ENCODE data around the gene CAPNS1.

The CAPNS1 gene
- total RNA-seq = 67.7 reads per million, percentile 75 among the genes with 10 or more reads in this experiment

- peak; percentile 87 for DNase-seq
Measured at GRCh38 chr19:36139473-36140303, at the start of gene CAPNS1. CAPNS1 (plus strand) TSS chr19:36140066; CDS start chr19:36141012, 946 bp downstream.

- DNase-seq = no peak
Measured at GRCh38 chr19:36090910-36091695, 48.8 kb upstream of the CAPNS1 start.

- no peak for DNase-seq
Measured at GRCh38 chr19:36092566-36092965, 47.3 kb upstream of the CAPNS1 start.

GRCh38 chr19:36093146-36093662 is 46.7 kb upstream of the CAPNS1 start:
- no peak for DNase-seq

GRCh38 chr19:36093687-36094086 is 46.2 kb upstream of the CAPNS1 start:
- DNase-seq = no peak

GRCh38 chr19:36097036-36097435 is 42.8 kb upstream of the CAPNS1 start:
- no peak for DNase-seq

- DNase-seq = no peak
Measured at GRCh38 chr19:36099166-36099785, 40.6 kb upstream of the CAPNS1 start.

- no peak for DNase-seq
Measured at GRCh38 chr19:36100476-36100875, 39.4 kb upstream of the CAPNS1 start.

- no peak for DNase-seq
Measured at GRCh38 chr19:36101550-36102327, 38.1 kb upstream of the CAPNS1 start.

- no peak for DNase-seq
Measured at GRCh38 chr19:36103040-36103626, 36.7 kb upstream of the CAPNS1 start.

GRCh38 chr19:36103842-36104552 is 35.9 kb upstream of the CAPNS1 start:
- DNase-seq = no peak

- no peak for DNase-seq
Measured at GRCh38 chr19:36106441-36106840, 33.4 kb upstream of the CAPNS1 start.

GRCh38 chr19:36106991-36107390 is 32.9 kb upstream of the CAPNS1 start:
- DNase-seq = no peak

GRCh38 chr19:36108684-36109083 is 31.2 kb upstream of the CAPNS1 start:
- no peak for DNase-seq

- no peak for DNase-seq
Measured at GRCh38 chr19:36110487-36111199, 29.2 kb upstream of the CAPNS1 start, which contains the start of gene OVOL3. OVOL3 (plus strand) TSS chr19:36111143; CDS start chr19:36111203, 60 bp downstream.

GRCh38 chr19:36111200-36111539 is 28.7 kb upstream of the CAPNS1 start:
- DNase-seq = no peak

GRCh38 chr19:36112678-36113077 is 27.2 kb upstream of the CAPNS1 start:
- no peak for DNase-seq

GRCh38 chr19:36113425-36113824 is 26.4 kb upstream of the CAPNS1 start:
- DNase-seq = no peak

GRCh38 chr19:36113894-36114720 is 25.8 kb upstream of the CAPNS1 start:
- peak; percentile 10 for DNase-seq

Data from effector CD4-positive, alpha-beta T cell (primary cell).